Uterus (tissue), 4 donors: Measurements from ENCODE around the gene LEMD1. TPM values are rescaled to one million over a fixed set of nuclear protein-coding genes. Genes with fewer than 3 reads are reported as not detected.

Experiments
- DNase-seq, 2 donors: peaks; one replicate each; pipeline ENCODE4 v3.0.0-alpha.2; 2019 to 2020
- H3K27ac ChIP-seq, 2 donors: fragments of 200-600 bp; sonication (generic); 1 replicate in 1 of 2; 2 replicates in 1 of 2; pipeline ENCODE4 v1.5.1; 2016 to 2018
- H3K27me3 ChIP-seq, 2 donors: fragments of 200-600 bp; sonication (generic); one replicate each; pipeline ENCODE4 v1.5.1; 2018 to 2019; ENCODE audit warnings: control low read depth in 1 of 2
- H3K36me3 ChIP-seq, 2 donors: fragments of 200-600 bp; sonication (generic); one replicate each; pipeline ENCODE4 v1.5.1; 2019; ENCODE audit warnings: control low read depth in 1 of 2
- H3K4me1 ChIP-seq, 2 donors: fragments of 200-600 bp; sonication (generic); one replicate each; pipeline ENCODE4 v1.5.1; 2018 to 2019; ENCODE audit warnings: control low read depth in 1 of 2
- H3K4me3 ChIP-seq, 2 donors: fragments of 200-600 bp; sonication (generic); 1 replicate in 1 of 2; 2 replicates in 1 of 2; pipeline ENCODE4 v1.5.1; 2018 to 2019; ENCODE audit warnings: mild to moderate bottlenecking in 1 of 2
- H3K9me3 ChIP-seq, 2 donors: fragments of 200-600 bp; sonication (generic); one replicate each; pipeline ENCODE4 v1.5.1; 2019; ENCODE audit warnings: control low read depth in 1 of 2
- CTCF ChIP-seq, 4 experiments: fragments of 200-600 bp in 2 of 4; fragments of 450-650 bp in 2 of 4; sonication (generic) in 2 of 4; IDR thresholded peaks; one replicate each; pipeline ENCODE4 v1.5.1; 2016 to 2019; ENCODE audit warnings: antibody characterized with exemption in 4 of 4, mild to moderate bottlenecking in 2 of 4, moderate library complexity in 1 of 4
- POLR2A ChIP-seq, 2 donors: fragments of 450-650 bp; IDR thresholded peaks; one replicate each; pipeline ENCODE4 v1.6.1; 2016; ENCODE audit warnings: antibody characterized with exemption in 2 of 2, mild to moderate bottlenecking in 1 of 2, moderate library complexity in 1 of 2
- intact Hi-C: fragments of 100-400 bp; cut with DNase I; formaldehyde crosslinking; loops from one replicate; pipeline ENCODE4 v1.15.1; 2023; ENCODE audit warnings: low total_unique reads
- total RNA-seq, 4 donors: library from RNA; depleted of rRNA in 3 of 4; stranded (reverse); fragments of >200 nt in 3 of 4; gene quantifications; one replicate each; pipeline versions ENCODE4 v1.1.0 to v1.2.4, GENCODE V29; 2014 to 2023
- donor health status: DM: yes; HTN: yes; CAD: no.

LEMD1 gene
- total RNA-seq, 4 donors from 2014 or later: 1.6 to 1.8 TPM; not detected in 2

- Histone ChIP-seq H3K4me3 (no peak overlapping the region), H3K27ac (no peak overlapping the region), H3K9me3 (no peaks in the 10 kb centered on the region), H3K36me3 (no peaks in the 10 kb centered on the region), H3K27me3 (peaks cover 0 to 21% of the 10 kb centered on the region in 2 donors), H3K4me1 (peaks cover 0 to 10% of the 10 kb centered on the region in 2 donors)
- no peak for DNase-seq
- intact Hi-C loops: no loop called here
- TF ChIP-seq CTCF (IDR thresholded peaks at IDR 0.05): no peak
Measured at GRCh38 chr1:205450448-205450847, 28.6 kb upstream of the LEMD1 start.

GRCh38 chr1:205449750-205450443 is 28.0 kb upstream of the LEMD1 start:
- Histone ChIP-seq H3K9me3 (no peaks in the 10 kb centered on the region), H3K4me3 (no peak overlapping the region), H3K27ac (no peak overlapping the region), H3K36me3 (no peaks in the 10 kb centered on the region), H3K4me1 (peaks cover 0 to 15% of the 10 kb centered on the region in 2 donors), H3K27me3 (peaks cover 0 to 16% of the 10 kb centered on the region in 2 donors)
- peak in 1 of 2 donors; percentile 59 for DNase-seq
- TF ChIP-seq POLR2A (IDR thresholded peaks at IDR 0.05) (no peak), CTCF (IDR thresholded peaks at IDR 0.05) (no peak)
- intact Hi-C loops: no loop called here

GRCh38 chr1:205449254-205449749 is 27.4 kb upstream of the LEMD1 start:
- Histone ChIP-seq H3K9me3 (no peaks in the 10 kb centered on the region), H3K4me3 (no peak overlapping the region), H3K27me3 (peaks cover 0 to 11% of the 10 kb centered on the region in 2 donors), H3K27ac (no peak overlapping the region), H3K36me3 (no peaks in the 10 kb centered on the region), H3K4me1 (peaks cover 0 to 20% of the 10 kb centered on the region in 2 donors)
- TF ChIP-seq POLR2A (IDR thresholded peaks at IDR 0.05) (no peak), CTCF (IDR thresholded peaks at IDR 0.05) (no peak)
- no peak for DNase-seq
- intact Hi-C loops: no loop called here

- H3K27me3 ChIP-seq: peaks cover 0 to 11% of the 10 kb centered on the region in 2 donors
- H3K4me1 ChIP-seq: peaks cover 0 to 20% of the 10 kb centered on the region in 2 donors
- H3K9me3 ChIP-seq: no peaks in the 10 kb centered on the region
- no peak overlapping the region for H3K4me3 ChIP-seq
- no peaks in the 10 kb centered on the region for H3K36me3 ChIP-seq
- no peak for DNase-seq
- no peak overlapping the region for H3K27ac ChIP-seq
- TF ChIP-seq CTCF (IDR thresholded peaks at IDR 0.05) (no peak), POLR2A (IDR thresholded peaks at IDR 0.05) (no peak)
- intact Hi-C loops: no loop called here
Measured at GRCh38 chr1:205448540-205449253, 26.8 kb upstream of the LEMD1 start.
